MM.1S (cell line): ENCODE results near the gene ZNF670.
A peak's percentile ranks its signal among the peaks of the same experiment; 100 is the strongest.

Source experiments
- DNase-seq: peaks from one replicate; pipeline ENCODE4 v3.0.0-alpha.2; 2015
- H2AFZ ChIP-seq: fragments of 300-600 bp; sonication (generic); 2 replicates; pipeline ENCODE4 v1.6.0; 2016; ENCODE audit warnings: antibody characterized with exemption, low read length
- H3F3A ChIP-seq: fragments of 300-600 bp; sonication (generic); 2 replicates; pipeline ENCODE4 v1.6.1; 2016; ENCODE audit warnings: mild to moderate bottlenecking, antibody characterized with exemption, low read length, moderate library complexity, mixed read lengths; ENCODE audit not compliant: insufficient read depth
- H3K27ac ChIP-seq: fragments of 300-600 bp; sonication (generic); 2 replicates; pipeline ENCODE4 v1.5.1; 2016; ENCODE audit warnings: mild to moderate bottlenecking, low read length
- H3K27me3 ChIP-seq: fragments of 300-600 bp; sonication (generic); replicated peaks from 2 replicates; pipeline ENCODE4 v1.6.0; 2016; ENCODE audit warnings: low read length; ENCODE audit not compliant: insufficient read depth
- H3K36me3 ChIP-seq: fragments of 300-600 bp; sonication (generic); replicated peaks from 2 replicates; pipeline ENCODE4 v1.6.1; 2016; ENCODE audit warnings: mild to moderate bottlenecking, low read length, mixed read lengths; ENCODE audit not compliant: insufficient read depth
- H3K4me1 ChIP-seq: fragments of 300-600 bp; sonication (generic); 2 replicates; pipeline ENCODE4 v1.6.1; 2016; ENCODE audit warnings: low read length, mixed read lengths
- H3K4me2 ChIP-seq: fragments of 300-600 bp; sonication (generic); 2 replicates; pipeline ENCODE4 v1.6.0; 2016; ENCODE audit warnings: low read depth, low read length
- H3K4me3 ChIP-seq: fragments of 300-600 bp; sonication (generic); 2 replicates; pipeline ENCODE4 v1.5.1; 2016; ENCODE audit warnings: low read length, mixed read lengths
- H3K79me2 ChIP-seq: fragments of 300-600 bp; sonication (generic); 2 replicates; pipeline ENCODE4 v1.6.1; 2016; ENCODE audit warnings: mixed run types, low read length, mixed read lengths
- H3K9ac ChIP-seq: fragments of 300-600 bp; sonication (generic); 2 replicates; pipeline ENCODE4 v1.6.1; 2016; ENCODE audit warnings: low read length, mixed read lengths
- H3K9me2 ChIP-seq: fragments of 300-600 bp; sonication (generic); replicated peaks from 2 replicates; pipeline ENCODE4 v1.6.1; 2016; ENCODE audit warnings: mild to moderate bottlenecking, low read length, mixed read lengths; ENCODE audit not compliant: insufficient read depth
- H3K9me3 ChIP-seq: fragments of 300-600 bp; sonication (generic); replicated peaks from 2 replicates; pipeline ENCODE4 v1.6.1; 2016; ENCODE audit warnings: mild to moderate bottlenecking, low read length, mixed read lengths; ENCODE audit not compliant: insufficient read depth
- H4K20me1 ChIP-seq: fragments of 300-600 bp; sonication (generic); 2 replicates; pipeline ENCODE4 v1.6.1; 2016; ENCODE audit warnings: mild to moderate bottlenecking, low read length, moderate library complexity, mixed read lengths; ENCODE audit not compliant: insufficient read depth
- EZH2 ChIP-seq: fragments of 300-600 bp; sonication (generic); optimal IDR thresholded peaks from 2 replicates; pipeline ENCODE3; 2017; ENCODE audit warnings: low read depth, mild to moderate bottlenecking, antibody characterized with exemption, low read length, mixed read lengths
- EZH2phosphoT487 ChIP-seq: fragments of 300-600 bp; sonication (generic); IDR thresholded peaks from 2 replicates; pipeline ENCODE4 v1.6.1; 2018; ENCODE audit warnings: antibody characterized with exemption, low read length
- TF ChIP-seq, protein P1 (sequence below): fragments of 300-600 bp; sonication (generic); IDR thresholded peaks from 2 replicates; pipeline ENCODE4 v1.5.1; 2016; ENCODE audit warnings: antibody characterized with exemption, low read length, mixed read lengths

ZNF670 gene

DNA sequence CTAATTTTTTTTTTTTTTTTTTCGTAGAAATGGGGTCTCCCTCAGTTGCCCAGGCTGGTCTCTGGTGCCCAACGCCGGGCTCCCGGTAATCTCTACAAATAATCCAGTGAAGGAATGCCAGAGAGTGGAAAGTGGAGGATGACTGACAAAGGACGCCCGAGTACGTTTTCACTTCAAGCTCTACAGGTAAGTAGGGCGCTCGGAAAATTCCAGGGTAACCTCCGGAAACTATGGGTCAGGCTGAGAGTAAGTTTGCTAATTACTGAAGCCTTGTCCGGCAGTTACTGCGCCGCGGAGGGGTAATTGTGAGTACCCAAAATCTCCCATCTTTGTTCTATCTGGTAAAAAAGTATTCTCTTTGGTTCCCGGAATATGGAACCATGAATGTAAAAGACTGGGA is 27.4 kb upstream of the ZNF670 start:
- no peaks in the 10 kb centered on the region for H3K9me2 ChIP-seq
- peaks cover 13% of the 10 kb centered on the region for H3K36me3 ChIP-seq
- no peak for TF ChIP-seq EZH2phosphoT487
- TF ChIP-seq EZH2: no peak
- TF ChIP-seq, protein P1, sequence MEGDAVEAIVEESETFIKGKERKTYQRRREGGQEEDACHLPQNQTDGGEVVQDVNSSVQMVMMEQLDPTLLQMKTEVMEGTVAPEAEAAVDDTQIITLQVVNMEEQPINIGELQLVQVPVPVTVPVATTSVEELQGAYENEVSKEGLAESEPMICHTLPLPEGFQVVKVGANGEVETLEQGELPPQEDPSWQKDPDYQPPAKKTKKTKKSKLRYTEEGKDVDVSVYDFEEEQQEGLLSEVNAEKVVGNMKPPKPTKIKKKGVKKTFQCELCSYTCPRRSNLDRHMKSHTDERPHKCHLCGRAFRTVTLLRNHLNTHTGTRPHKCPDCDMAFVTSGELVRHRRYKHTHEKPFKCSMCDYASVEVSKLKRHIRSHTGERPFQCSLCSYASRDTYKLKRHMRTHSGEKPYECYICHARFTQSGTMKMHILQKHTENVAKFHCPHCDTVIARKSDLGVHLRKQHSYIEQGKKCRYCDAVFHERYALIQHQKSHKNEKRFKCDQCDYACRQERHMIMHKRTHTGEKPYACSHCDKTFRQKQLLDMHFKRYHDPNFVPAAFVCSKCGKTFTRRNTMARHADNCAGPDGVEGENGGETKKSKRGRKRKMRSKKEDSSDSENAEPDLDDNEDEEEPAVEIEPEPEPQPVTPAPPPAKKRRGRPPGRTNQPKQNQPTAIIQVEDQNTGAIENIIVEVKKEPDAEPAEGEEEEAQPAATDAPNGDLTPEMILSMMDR: no peak
- H3F3A ChIP-seq: peaks cover 12% of the 10 kb centered on the region
- no peaks in the 10 kb centered on the region for H3K4me1 ChIP-seq
- peaks cover 20% of the 10 kb centered on the region for H3K79me2 ChIP-seq
- 0 out of 2 replicates have a peak, but pooled peaks cover 6% of the 10 kb centered on the region for H3K9me3 ChIP-seq
- H2AFZ ChIP-seq: no peak overlapping the region
- no peak overlapping the region for H3K27ac ChIP-seq
- DNase-seq: no peak
- no peak overlapping the region for H3K4me2 ChIP-seq
- H4K20me1 ChIP-seq: no peaks in the 10 kb centered on the region
- no peak overlapping the region for H3K4me3 ChIP-seq
- H3K9ac ChIP-seq: no peak overlapping the region
- peaks cover 10% of the 10 kb centered on the region; the same call in 1 of the 2 replicates for H3K27me3 ChIP-seq

- 0 out of 2 replicates have a peak, but pooled peaks cover 6% of the 10 kb centered on the region for H3K9me3 ChIP-seq
- no peaks in the 10 kb centered on the region for H4K20me1 ChIP-seq
- no peak overlapping the region for H2AFZ ChIP-seq
- H3K4me2 ChIP-seq: 0 out of 2 replicates have a peak overlapping the region, but pooled peaks have one; percentile 71
- no peak overlapping the region for H3K9ac ChIP-seq
- H3K9me2 ChIP-seq: no peaks in the 10 kb centered on the region
- H3K27me3 ChIP-seq: peaks cover 10% of the 10 kb centered on the region; the same call in 1 of the 2 replicates
- H3K4me1 ChIP-seq: no peaks in the 10 kb centered on the region
- peaks cover 20% of the 10 kb centered on the region for H3K79me2 ChIP-seq
- TF ChIP-seq EZH2phosphoT487 (no peak), EZH2 (no peak)
- TF ChIP-seq, protein P1: no peak
- no peak overlapping the region for H3K4me3 ChIP-seq
- peaks cover 22% of the 10 kb centered on the region for H3K36me3 ChIP-seq
- H3F3A ChIP-seq: peaks cover 12% of the 10 kb centered on the region
- H3K27ac ChIP-seq: no peak overlapping the region
- DNase-seq: no peak
Measured at GRCh38 chr1:247104965-247105364, 26.4 kb upstream of the ZNF670 start.

GRCh38 chr1:247103859-247104591 is 25.4 kb upstream of the ZNF670 start, which contains the start of gene ZNF669:
ZNF669 (minus strand) TSS chr1:247104356; CDS start chr1:247104199, 157 bp downstream.
- Histone ChIP-seq H3K27me3 (peaks cover 10% of the 10 kb centered on the region; the same call in 1 of the 2 replicates), H3K4me1 (no peaks in the 10 kb centered on the region)
- no peak for TF ChIP-seq EZH2phosphoT487
- TF ChIP-seq, protein P1: no peak
- no peak for TF ChIP-seq EZH2

More at GRCh38 chr1:247103859-247104591, 25.4 kb upstream of the ZNF670 start, which contains the start of gene ZNF669:
- Histone ChIP-seq H3K4me2 (peak within 1 kb of the TSS; percentile 71), H3K9me3 (0 out of 2 replicates have a peak, but pooled peaks cover 6% of the 10 kb centered on the region), H4K20me1 (no peaks in the 10 kb centered on the region), H3K4me3 (peak within 1 kb of the TSS; percentile 97), H3K27ac (peak within 1 kb of the TSS; percentile 79), H2AFZ (peak within 1 kb of the TSS; percentile 93), H3F3A (peaks cover 12% of the 10 kb centered on the region), H3K9me2 (no peaks in the 10 kb centered on the region), H3K36me3 (peaks cover 22% of the 10 kb centered on the region), H3K79me2 (peaks cover 20% of the 10 kb centered on the region), H3K9ac (peak within 1 kb of the TSS; percentile 76)
- peak; percentile 98 for DNase-seq
